LNCaP clone FGC (cell line): Measurements from ENCODE around the gene EXOSC10.

ENCODE experiments used
- DNase-seq: peaks from one replicate; pipeline ENCODE4 v3.0.0-alpha.2; 2011; ENCODE audit warnings: low read depth
- H3K4me3 ChIP-seq: 2 replicates; pipeline ENCODE4 v1.5.1; 2011; ENCODE audit warnings: mild to moderate bottlenecking, low read depth, low read length, control low read depth
- TF ChIP-seq, protein P1 (sequence below): IDR thresholded peaks from 2 replicates; pipeline ENCODE4 v1.5.1; 2012; ENCODE audit warnings: mild to moderate bottlenecking; ENCODE audit not compliant: control insufficient read depth, insufficient read depth; ENCODE audit errors: extremely low read depth

EXOSC10 gene

DNA sequence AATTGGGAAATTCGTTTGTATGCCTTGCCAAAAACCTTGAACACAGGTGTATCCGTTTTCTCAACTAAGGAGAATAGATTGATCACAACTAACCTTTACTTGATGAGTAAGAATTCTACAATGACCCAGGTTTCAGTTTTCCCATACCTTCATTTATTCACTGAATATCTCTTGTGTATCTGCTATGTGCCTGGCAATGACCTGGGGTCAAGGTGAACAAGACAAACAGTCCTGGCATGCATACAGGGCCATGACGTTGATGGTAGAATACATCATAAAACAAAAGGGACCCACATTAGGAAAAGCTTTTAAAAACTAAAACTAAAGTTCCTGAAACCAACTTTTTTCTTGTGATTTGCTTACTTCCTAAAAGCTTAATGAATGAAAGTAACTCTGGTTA, 32.1 kb upstream of the EXOSC10 start:
- no peak for DNase-seq
- no peak overlapping the region for H3K4me3 ChIP-seq
- TF ChIP-seq, protein P1, sequence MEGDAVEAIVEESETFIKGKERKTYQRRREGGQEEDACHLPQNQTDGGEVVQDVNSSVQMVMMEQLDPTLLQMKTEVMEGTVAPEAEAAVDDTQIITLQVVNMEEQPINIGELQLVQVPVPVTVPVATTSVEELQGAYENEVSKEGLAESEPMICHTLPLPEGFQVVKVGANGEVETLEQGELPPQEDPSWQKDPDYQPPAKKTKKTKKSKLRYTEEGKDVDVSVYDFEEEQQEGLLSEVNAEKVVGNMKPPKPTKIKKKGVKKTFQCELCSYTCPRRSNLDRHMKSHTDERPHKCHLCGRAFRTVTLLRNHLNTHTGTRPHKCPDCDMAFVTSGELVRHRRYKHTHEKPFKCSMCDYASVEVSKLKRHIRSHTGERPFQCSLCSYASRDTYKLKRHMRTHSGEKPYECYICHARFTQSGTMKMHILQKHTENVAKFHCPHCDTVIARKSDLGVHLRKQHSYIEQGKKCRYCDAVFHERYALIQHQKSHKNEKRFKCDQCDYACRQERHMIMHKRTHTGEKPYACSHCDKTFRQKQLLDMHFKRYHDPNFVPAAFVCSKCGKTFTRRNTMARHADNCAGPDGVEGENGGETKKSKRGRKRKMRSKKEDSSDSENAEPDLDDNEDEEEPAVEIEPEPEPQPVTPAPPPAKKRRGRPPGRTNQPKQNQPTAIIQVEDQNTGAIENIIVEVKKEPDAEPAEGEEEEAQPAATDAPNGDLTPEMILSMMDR, result no peak

DNA sequence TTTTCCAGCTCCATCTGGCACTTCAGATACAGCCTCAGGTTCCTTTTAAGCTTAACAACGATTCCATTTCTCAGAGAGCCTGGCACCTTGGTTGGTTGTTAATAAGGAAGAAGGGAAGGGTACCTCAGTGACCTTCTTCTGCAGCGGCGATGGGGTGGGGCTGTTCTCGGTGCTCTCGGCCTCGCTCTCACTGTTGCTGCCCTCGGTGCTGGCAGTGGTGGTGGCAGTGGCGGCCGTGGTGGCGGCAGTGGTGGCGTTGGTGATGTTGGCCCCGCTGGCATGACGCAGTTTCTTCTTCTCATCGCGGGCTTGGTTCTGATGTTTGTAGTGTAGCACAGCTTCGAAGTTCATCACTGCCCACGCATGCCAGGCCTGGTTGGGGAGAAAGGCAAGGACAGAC, 30.7 kb upstream of the EXOSC10 start:
- H3K4me3 ChIP-seq, result no peak overlapping the region
- no peak for DNase-seq
- TF ChIP-seq, protein P1, result no peak

DNA sequence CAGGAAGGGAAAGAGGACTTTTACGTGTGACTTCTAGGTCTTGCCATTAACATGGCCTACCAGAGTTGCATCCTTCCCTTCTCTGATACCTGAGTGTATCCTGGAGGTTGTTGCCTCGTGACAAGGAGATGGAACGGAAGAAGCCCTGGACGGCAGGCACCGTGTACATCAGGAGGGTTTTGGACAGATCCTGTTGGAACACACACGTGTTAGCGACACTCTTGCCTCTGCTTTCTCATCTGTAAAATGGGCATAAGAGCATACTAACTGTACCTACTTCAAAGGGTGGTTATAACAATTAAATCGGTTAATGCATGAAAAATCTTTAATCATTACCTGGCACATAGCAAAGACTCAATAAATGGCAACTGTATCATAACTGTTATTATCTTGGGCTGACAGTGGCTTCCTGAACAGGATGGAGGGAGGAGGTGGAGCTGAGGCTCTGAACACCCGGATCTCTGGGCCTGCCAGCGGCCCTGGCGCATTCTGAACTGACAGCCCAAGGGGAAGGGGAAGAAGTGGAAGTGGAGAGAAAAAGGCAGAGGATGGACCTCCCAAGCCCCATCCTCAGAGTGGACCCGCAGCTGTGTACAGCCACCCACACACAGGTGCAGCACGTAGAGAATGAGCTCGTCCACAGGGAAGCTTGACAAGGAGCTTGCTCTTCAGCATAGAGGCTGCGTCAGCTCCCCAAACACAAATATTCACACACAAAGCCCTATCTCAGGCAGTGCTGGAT, 30.2 kb upstream of the EXOSC10 start:
- TF ChIP-seq, protein P1, result no peak
- no peak for DNase-seq
- H3K4me3 ChIP-seq, result no peak overlapping the region

DNA sequence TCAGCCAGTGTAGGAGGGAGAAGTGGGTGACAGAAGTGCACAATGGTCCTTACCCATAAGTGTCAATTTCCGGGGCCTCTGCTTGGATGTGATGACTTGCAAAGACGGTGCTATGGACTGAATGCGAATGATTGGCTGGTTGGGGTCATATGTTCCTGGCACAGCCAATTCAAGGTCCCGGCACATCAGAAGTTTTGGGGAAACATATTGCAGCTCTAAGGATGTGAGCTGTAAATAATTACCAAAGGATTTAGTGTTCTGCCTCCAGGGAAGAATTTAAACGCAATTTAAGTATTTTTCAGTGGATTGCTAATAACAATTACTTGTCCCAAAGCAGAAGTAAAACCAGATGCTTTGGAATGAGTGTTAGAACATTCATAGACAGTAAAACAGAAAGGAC, 26.9 kb upstream of the EXOSC10 start:
- DNase-seq, result no peak
- TF ChIP-seq, protein P1, result no peak

DNA sequence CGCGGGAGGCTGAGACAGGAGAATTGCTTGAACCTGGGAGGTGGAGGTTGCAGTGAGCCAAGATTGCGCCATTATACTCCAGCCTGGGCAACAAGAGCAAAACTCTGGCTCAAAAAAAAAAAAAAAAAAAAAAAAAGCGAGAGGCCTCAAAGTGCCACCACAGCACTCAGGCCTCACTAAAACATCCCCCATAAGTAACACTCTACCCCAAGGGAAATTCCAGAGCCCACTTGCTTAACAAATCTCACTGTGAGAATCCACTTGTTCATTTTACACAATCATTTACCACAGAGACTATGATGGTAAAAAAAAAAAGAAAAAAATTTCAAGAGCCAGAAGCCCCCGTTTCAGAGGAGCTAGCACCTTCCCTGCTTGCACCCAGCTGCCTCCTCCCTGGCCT, 26.3 kb upstream of the EXOSC10 start:
- DNase-seq, result no peak
- TF ChIP-seq, protein P1, result no peak
- H3K4me3 ChIP-seq, result no peak overlapping the region

More for the DNA sequence above, 26.9 kb upstream of the EXOSC10 start:
- no peak overlapping the region for H3K4me3 ChIP-seq

DNA sequence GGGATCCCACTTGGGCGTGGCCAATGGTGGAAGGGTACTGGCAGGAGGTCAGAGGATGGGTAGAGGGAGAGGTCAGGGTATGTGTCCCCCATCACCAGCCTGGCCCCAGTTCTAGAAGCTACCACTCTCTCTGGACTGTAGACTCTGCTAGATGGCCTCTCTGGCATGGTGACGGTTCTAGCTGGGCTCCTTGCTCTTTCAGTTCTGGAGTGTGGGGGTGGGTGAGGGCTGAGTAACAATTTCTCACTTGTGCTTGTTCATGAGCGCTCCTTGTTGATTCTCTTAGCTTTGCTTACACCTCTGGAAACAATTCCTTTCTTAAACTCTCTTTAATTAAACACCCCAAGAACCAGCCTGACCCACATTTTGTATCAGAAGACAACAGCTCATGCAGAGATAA, 25.3 kb upstream of the EXOSC10 start:
- no peak overlapping the region for H3K4me3 ChIP-seq
- DNase-seq, result no peak
- TF ChIP-seq, protein P1, result no peak

DNA sequence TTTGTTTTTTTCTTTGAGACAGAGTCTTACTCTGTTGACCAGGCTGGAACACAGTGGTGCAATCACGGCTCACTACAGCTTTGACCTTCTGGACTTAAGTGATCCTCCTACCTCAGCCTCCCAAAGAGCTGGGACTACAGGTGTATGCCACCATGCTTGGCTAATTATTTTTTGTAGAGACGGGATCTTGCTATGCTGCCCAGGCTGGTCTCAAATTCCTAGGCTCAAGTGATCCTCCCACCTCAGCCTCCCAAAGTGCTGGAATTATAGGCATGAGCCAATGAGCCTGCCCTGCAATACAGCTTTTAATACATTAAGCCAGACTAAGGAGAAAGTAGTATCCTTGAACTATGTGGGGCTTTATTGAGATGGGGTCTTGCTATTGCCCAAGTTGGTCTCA, 16.6 kb upstream of the EXOSC10 start:
- TF ChIP-seq, protein P1, result no peak
- DNase-seq, result no peak
- H3K4me3 ChIP-seq, result no peak overlapping the region
